Measurements from ENCODE around the gene HEG1. TPM values are rescaled to one million over a fixed set of nuclear protein-coding genes. Genes with fewer than 3 reads are reported as not detected.

Gene HEG1
- total RNA-seq, 2 donors from 2014 or later: 120 to 149 TPM

DNA sequence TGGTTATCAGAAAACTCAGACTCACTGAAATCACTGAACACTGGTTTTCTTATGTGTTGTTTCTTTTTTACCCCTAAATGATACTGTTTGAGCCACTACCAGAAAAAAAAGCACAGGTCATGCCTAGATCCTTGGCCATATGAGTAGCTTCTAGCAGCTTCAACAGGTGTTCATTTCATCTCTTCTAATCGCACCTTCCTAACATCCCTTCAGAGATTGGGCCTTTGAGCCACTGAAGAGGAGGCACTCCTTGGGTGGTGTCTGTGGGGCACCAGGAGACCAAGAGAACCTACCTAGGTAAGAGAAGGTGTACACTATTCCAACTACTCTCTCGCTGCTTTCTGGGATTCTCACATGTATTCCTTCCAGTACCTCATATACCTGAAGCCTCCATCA lies 2.5 kb downstream of the HEG1 start:
- ATAC-seq (no peak), DNase-seq (no peak)
- intact Hi-C loops (cut with DNase I): loop anchor here (5.0 kb wide), 1 partner anchor 51 kb away; no protein-coding TSS in a partner anchor

DNA sequence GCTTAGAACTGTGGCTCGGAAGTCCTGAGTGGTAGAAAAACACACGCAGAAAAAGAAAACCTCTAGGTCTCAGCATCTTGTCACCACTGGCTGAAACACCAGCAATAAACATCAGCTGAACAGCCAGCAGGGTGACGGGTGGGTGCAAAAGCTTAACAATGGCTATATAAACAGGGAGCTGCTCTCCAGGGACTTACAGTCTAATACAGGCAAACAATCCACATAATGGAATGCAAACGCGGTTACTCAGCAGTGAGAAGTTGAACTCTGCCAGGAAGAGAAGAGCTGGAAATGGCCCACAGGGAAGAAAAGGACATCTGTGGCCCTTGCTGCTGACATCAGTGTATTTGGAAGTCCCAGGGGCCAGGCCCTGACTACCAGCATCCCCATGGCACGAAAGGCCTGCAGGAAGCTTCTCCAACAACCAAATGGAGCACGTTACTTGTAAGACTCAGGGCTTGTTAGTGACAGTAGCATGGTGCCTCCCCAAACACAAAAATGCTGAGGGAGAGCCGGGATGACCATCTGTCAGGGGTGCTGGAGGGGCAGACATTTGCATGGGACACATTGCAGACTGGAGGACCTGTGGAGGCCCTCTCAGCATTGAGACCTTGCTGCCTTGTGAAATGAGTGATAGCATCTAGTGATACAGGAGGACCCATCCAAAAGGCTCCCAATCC lies 3.0 kb downstream of the HEG1 start:
- no peak for DNase-seq
- peak in 1 of 2 donors; percentile 0 for ATAC-seq
- intact Hi-C loops (cut with DNase I): loop anchor here (5.0 kb wide), 1 partner anchor 50 kb away; no protein-coding TSS in a partner anchor

GRCh38 chr3:125051715-125052581 lies 3.8 kb downstream of the HEG1 start:
- intact Hi-C loops (cut with DNase I): loop anchor here (5.0 kb wide), 1 partner anchor 50 kb away; no protein-coding TSS in a partner anchor
- ATAC-seq (peak; percentile 16 to 28), DNase-seq (peak; percentile 74)

- intact Hi-C loops (cut with DNase I): loop anchor here (5.0 kb wide), 1 partner anchor 49 kb away; no protein-coding TSS in a partner anchor
- no peak for ATAC-seq
- DNase-seq: no peak
These were observed 4.6 kb downstream of the HEG1 start for GRCh38 chr3:125051205-125051604.

- ATAC-seq: no peak
- intact Hi-C loops (cut with DNase I): loop anchor here (5.0 kb wide), 1 partner anchor 48 kb away; no protein-coding TSS in a partner anchor
These were observed 5.2 kb downstream of the HEG1 start for GRCh38 chr3:125050488-125051090.

GRCh38 chr3:125048282-125048681 lies 7.5 kb downstream of the HEG1 start:
- no peak for ATAC-seq
- intact Hi-C loops (cut with DNase I): no loop called here
- no peak for DNase-seq

More at GRCh38 chr3:125050488-125051090, 5.2 kb downstream of the HEG1 start:
- DNase-seq: no peak

DNA sequence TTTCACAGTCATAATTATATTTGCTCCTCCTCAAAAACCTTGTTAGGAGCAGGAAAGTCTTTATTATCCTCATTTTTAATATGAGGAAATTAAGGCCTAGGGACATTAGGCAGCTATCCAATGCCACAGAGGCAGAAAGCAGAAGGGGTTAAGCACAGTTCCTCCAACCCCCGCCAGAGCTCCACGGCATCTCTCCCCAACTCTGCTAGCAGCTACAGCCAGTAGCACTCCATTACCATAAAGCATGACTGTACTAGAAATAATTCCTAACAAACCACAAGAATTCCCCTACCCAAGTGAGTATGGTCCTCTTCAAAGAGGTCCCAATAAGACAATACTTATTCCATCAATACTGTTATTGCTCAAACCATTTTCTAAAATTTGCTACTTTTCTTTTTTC lies 9.8 kb downstream of the HEG1 start:
- ATAC-seq: no peak
- intact Hi-C loops (cut with DNase I): no loop called here
- no peak for DNase-seq

DNA sequence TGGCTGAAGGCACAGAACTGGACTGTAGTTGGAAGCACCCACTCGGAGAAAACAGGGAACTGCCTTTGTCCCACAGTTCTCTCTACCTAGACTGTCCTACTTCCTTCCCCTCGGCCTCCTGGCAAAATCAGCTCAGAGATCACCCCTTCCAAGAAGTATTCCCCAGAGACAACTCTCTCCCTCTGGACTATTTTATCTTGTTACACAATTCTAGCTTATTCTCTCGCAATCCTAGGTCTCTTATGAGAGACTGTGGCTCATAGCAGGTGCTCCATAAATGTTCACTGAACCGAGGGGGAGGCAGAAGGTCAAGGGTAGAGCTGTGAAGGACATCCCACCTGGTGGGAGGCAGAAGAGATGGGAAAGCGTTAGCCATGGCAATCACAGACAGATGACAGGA lies 10.6 kb downstream of the HEG1 start:
- DNase-seq (no peak), ATAC-seq (no peak)
- intact Hi-C loops (cut with DNase I): no loop called here

- peak; percentile 68 for DNase-seq
- intact Hi-C loops (cut with DNase I): no loop called here
- peak; percentile 61 to 66 for ATAC-seq
These were observed 12.1 kb downstream of the HEG1 start for GRCh38 chr3:125043599-125044151.

GRCh38 chr3:125042725-125043406 lies 12.9 kb downstream of the HEG1 start:
- DNase-seq (peak; percentile 65), ATAC-seq (peak; percentile 70 to 72)
- intact Hi-C loops (cut with DNase I): no loop called here

DNA sequence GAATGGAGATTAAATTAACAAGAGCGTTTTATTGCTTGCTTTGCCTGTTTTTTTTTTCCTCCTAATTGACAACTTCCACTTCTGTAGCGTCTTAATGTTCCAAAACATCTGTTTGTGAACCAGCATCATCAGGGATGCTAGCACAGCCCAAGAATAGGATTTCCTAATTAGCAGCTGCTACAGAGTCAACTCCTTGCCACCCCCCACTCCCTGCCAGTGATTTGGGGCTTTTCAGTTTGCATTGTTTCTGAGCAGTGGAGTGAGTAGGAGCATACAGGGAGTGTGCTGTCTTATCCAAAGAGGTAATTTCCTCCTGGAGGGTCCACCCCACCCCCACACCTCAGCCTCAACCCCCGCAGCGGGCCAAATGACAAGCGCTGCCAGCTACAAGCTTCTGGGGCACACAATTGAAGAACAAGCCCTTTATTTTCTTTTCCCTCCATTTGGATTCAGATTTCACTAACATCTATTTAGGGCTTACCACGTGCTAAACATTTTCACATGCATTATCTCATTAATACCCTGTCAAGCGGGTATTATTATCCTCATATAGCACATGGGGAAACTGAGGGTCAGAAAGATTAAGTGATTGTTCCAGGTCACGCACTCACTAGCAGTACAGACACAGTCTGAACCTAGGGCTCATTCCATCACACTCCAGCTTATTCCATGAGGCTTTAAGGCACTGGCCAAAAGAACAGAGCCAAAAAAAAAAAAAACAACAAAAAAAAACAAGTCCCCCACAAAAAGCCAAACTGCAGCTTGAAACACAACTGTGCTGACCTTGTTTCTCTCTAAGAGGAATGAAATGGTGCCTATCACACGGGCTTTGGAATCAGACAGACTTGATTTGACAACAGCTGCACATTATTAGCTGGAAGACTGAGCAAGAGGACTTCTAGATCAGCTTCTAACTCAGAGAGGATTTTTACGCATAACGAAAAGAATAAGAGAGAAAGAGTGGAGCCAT lies 16.4 kb downstream of the HEG1 start:
- DNase-seq (no peak), ATAC-seq (peak; percentile 2 to 16)
- intact Hi-C loops (cut with DNase I): no loop called here

DNA sequence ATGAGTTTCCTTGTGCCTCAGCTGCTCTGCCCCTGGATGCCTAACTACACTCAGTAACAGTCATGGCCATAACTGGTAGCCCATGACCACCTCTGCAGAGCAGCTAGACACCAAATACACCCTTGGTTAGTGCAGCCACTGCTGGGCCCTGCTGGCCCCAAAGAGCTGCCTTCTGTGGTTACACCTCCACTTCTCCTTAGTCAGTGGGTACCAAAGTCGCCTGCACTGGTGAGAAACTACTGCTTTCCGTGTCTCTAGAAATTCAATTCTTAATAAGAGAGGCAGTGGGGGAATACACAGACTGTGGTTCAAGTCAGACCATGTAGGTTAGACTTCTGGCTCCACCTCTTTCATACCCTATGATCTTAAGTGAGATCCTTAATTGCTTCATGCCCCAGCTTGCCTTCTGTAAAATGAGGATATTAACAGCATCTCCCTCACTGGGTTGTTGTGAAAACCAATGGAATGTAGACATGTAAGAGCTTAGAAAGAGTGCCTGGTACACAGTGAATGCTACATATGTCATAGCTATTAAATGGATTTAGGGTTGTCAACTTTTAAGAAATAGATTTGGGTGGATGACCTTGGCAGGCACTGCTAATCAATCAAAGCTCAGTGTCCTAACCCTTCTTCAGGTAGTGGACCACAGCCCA lies 18.2 kb downstream of the HEG1 start:
- ATAC-seq: no peak
- intact Hi-C loops (cut with DNase I): no loop called here
- DNase-seq: no peak

- DNase-seq (no peak), ATAC-seq (no peak)
- intact Hi-C loops (cut with DNase I): no loop called here
These were observed 20.6 kb downstream of the HEG1 start for GRCh38 chr3:125035217-125035616.

DNA sequence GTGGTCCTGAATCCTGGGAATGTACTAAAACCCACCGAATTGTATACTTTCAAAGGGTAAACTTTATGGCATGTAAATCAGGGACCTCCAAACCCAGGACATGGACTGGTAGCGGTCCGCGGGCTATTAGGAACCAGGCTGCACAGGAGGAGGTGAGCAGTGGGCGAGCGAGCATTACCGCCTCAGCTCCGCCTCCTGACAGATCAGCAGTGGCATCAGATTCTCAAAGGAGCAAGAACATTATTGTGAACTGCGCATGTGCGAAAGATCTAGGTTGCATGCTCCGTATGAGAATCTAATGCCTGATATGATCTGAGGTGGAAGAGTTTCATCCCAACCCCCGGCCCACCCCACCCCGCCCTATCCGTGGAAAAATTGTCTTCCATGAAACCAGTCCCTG lies 22.2 kb downstream of the HEG1 start:
- intact Hi-C loops (cut with DNase I): no loop called here
- no peak for ATAC-seq

DNA sequence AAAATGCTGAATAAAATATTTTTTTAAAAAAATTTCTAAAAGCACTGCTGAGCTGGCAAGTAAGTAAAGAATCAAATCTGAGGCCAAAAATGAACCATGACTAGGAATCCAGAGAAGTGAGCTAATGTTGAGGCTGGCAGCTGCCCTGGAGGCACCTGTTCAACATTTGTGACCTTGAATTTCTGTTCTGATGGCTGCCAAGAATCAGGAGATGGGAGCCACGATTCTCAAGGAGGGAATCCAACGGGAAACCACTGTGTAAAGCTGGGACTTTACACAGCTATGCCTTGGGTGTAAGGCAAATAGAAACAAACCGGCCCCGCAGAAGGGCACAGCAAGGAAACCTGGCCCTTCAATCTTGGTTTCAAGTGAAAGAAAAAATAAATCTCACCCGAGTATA lies 22.7 kb downstream of the HEG1 start:
- ATAC-seq (no peak), DNase-seq (no peak)
- intact Hi-C loops (cut with DNase I): no loop called here

More for the DNA sequence above, 22.2 kb downstream of the HEG1 start:
- DNase-seq: no peak

DNA sequence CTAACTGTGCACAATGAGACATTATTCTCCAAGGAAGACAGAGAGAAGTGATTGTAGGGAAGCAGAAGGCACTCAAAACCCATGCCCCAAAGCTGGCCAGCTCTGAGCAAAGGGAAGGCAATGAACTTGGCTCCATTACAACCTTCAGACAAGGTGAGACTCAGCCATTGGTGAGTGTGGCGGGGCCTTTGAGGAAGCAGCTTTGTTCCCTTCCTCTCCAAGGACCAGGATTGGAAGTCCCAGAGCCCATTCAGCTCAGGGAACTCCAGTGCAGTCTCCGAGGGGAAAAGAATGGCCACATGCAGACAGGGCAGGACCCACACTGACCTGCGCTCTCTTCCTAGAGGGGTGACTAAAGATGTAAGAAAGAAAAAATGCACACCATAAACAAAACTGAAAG lies 23.1 kb downstream of the HEG1 start:
- intact Hi-C loops (cut with DNase I): no loop called here
- ATAC-seq (peak in 1 of 2 donors; percentile 20), DNase-seq (no peak)

DNA sequence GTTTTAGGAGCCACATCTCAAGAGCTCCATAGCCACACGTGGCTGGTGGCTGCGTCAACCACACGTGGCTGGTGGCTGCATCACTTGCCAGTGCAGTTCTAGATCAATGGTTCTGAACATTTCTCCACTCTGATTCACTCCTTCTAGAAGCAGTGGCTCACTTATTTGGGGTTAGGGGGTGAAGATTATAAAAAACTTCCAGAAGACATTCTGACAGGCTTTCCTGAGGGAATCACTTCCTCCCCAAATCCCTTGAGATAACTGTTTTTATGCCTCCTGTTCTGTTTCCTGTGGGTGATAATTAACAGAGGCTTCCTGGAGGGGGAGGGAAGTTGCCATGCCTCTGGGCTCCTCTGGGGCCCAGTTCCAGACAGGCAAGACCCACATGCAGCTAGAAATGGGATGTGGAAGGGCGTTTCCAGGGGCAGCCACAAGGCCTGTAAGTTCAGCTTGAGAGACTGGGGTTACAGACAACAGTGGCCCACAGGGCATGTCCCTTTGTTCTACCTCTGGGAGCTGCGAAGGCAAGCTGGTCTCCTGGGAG lies 23.6 kb downstream of the HEG1 start:
- peak; percentile 13 to 50 for ATAC-seq
- DNase-seq: peak; percentile 44
- intact Hi-C loops (cut with DNase I): no loop called here

Data from left cardiac atrium (tissue), 4 donors.